Measurements from ENCODE around the gene PANX1. TPM values are rescaled to one million over a fixed set of nuclear protein-coding genes. Genes with fewer than 3 reads are reported as not detected.

PANX1 gene
- total and polyA plus RNA-seq, 10 of the 15 experiments (the other 5 are each of a cell fraction or from before 2014, with no cell fraction given) = 3.3 to 18.7 (median 14.4) TPM

- ChIA-PET POLR2A (no interaction called here), CTCF (no interaction called here), RAD21 (ENCODE audit: unreplicated experiment) (no interaction called here), SMC1A (ENCODE audit: uncharacterized antibody, unreplicated experiment) (no interaction called here)
- Histone ChIP-seq H3K79me2 (ENCODE audit: control insufficient read depth, insufficient read depth, low read length) (no peaks in the 10 kb centered on the region), H3K4me1 (ENCODE audit: control insufficient read depth, insufficient read depth, low read length) (no peaks in the 10 kb centered on the region), H3K9me3 (replicated peaks; ENCODE audit: control insufficient read depth, insufficient read depth, low read length) (no peaks in the 10 kb centered on the region), H2AFZ (ENCODE audit: control insufficient read depth, low read depth, low read length) (no peak overlapping the region), H3K27ac (ENCODE audit: control insufficient read depth, insufficient read depth) (no peak overlapping the region), H3K4me2 (ENCODE audit: control insufficient read depth, insufficient read depth) (no peak overlapping the region), H3K36me3 (ENCODE audit: control insufficient read depth in 2 of 2, insufficient read depth in 2 of 2, low read length in 1 of 2) (no peaks in the 10 kb centered on the region), H3K9ac (ENCODE audit: control insufficient read depth, insufficient read depth, low read length) (no peak overlapping the region), H3K27me3 (replicated peaks in 1 of 2; ENCODE audit: control insufficient read depth in 2 of 2, insufficient read depth in 2 of 2, low read length in 1 of 2) (no peaks in the 10 kb centered on the region), H4K20me1 (ENCODE audit: control insufficient read depth, insufficient read depth) (no peaks in the 10 kb centered on the region), H3K4me3 (no peak overlapping the region)
- TF ChIP-seq ATF2 (IDR thresholded peaks at IDR 0.05; ENCODE audit: low read length) (no peak), HDAC6 (IDR thresholded peaks at IDR 0.05; ENCODE audit: unreplicated experiment) (no peak), YY1 (IDR thresholded peaks at IDR 0.05; ENCODE audit: low read depth, low read length) (no peak), YBX1 (IDR thresholded peaks at IDR 0.05) (no peak), ESRRA (IDR thresholded peaks at IDR 0.05; ENCODE audit: low read length) (no peak), CBX3 (IDR thresholded peaks at IDR 0.05; ENCODE audit: borderline replicate concordance, low read depth) (no peak), WRNIP1 (IDR thresholded peaks at IDR 0.05; ENCODE audit: borderline replicate concordance, low read depth, low read length) (no peak), TARDBP (IDR thresholded peaks at IDR 0.05; ENCODE audit: borderline replicate concordance) (no peak), CBFB (IDR thresholded peaks at IDR 0.05; ENCODE audit: low read depth) (no peak), BRCA1 (IDR thresholded peaks at IDR 0.05; ENCODE audit: low read depth, low read length) (no peak), DPF2 (IDR thresholded peaks at IDR 0.05) (no peak), RELB (IDR thresholded peaks at IDR 0.05; ENCODE audit: low read depth) (no peak), ZNF207 (IDR thresholded peaks at IDR 0.05; ENCODE audit: borderline replicate concordance) (no peak), SIN3A (IDR thresholded peaks at IDR 0.05; ENCODE audit: low read depth, low read length) (no peak), IKZF1 (conservative IDR thresholded peaks at IDR 0.05) (no peak)
- TF ChIP-seq, protein P1, sequence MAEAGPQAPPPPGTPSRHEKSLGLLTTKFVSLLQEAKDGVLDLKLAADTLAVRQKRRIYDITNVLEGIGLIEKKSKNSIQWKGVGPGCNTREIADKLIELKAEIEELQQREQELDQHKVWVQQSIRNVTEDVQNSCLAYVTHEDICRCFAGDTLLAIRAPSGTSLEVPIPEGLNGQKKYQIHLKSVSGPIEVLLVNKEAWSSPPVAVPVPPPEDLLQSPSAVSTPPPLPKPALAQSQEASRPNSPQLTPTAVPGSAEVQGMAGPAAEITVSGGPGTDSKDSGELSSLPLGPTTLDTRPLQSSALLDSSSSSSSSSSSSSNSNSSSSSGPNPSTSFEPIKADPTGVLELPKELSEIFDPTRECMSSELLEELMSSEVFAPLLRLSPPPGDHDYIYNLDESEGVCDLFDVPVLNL (IDR thresholded peaks at IDR 0.05; ENCODE audit: low read depth, low read length) = no peak
- TF ChIP-seq, protein P2, sequence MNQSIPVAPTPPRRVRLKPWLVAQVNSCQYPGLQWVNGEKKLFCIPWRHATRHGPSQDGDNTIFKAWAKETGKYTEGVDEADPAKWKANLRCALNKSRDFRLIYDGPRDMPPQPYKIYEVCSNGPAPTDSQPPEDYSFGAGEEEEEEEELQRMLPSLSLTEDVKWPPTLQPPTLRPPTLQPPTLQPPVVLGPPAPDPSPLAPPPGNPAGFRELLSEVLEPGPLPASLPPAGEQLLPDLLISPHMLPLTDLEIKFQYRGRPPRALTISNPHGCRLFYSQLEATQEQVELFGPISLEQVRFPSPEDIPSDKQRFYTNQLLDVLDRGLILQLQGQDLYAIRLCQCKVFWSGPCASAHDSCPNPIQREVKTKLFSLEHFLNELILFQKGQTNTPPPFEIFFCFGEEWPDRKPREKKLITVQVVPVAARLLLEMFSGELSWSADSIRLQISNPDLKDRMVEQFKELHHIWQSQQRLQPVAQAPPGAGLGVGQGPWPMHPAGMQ (IDR thresholded peaks at IDR 0.05; ENCODE audit: borderline replicate concordance) = no peak
- BruUV-seq (replicated peaks) = no TSS peak
- ATAC-seq (no peak), DNase-seq (ENCODE audit: low read depth, low spot score) (no peak), FAIRE-seq (no peak)
- in situ Hi-C loops (cut with MboI) = no loop called here
- intact Hi-C loops (cut with micrococcal nuclease; ENCODE audit: unreplicated experiment) = no loop called here
- WGBS (ENCODE audit: insufficient coverage, insufficient replicate concordance, low lambda C conversion rate, missing lambda C conversion rate) = 23% methylated on average over 2 of the region's 2 CpGs
Measured at GRCh38 chr11:94212898-94213297, 84.3 kb downstream of the PANX1 start.
